Hepatocyte (in vitro differentiated cells): Measurements from ENCODE around the gene CDK13. TPM values are rescaled to one million over a fixed set of nuclear protein-coding genes. Genes with fewer than 3 reads are reported as not detected.
"Not testable (repeated sequence)": the region's sequence is repeated elsewhere in the genome, so short reads cannot be mapped to it uniquely, and the experiment has no call there.

Experiments used
- DNase-seq: peaks from one replicate; pipeline ENCODE4 v3.0.0-alpha.2; 2016; ENCODE audit warnings: low spot score
- H2AFZ ChIP-seq: fragments of 200-600 bp; sonication (generic); 2 replicates; pipeline ENCODE4 v1.6.0; 2016; ENCODE audit warnings: antibody characterized with exemption, mild to moderate bottlenecking
- H3K27ac ChIP-seq: fragments of 200-600 bp; sonication (generic); 2 replicates; pipeline ENCODE4 v1.5.1; 2016; ENCODE audit warnings: mild to moderate bottlenecking
- H3K27me3 ChIP-seq: fragments of 200-600 bp; sonication (generic); 2 replicates; pipeline ENCODE4 v1.6.1; 2016
- H3K36me3 ChIP-seq: fragments of 200-600 bp; sonication (generic); replicated peaks from 2 replicates; pipeline ENCODE4 v1.5.1; 2016; ENCODE audit warnings: low read depth; ENCODE audit not compliant: insufficient read depth
- H3K4me1 ChIP-seq: fragments of 200-600 bp; sonication (generic); 2 replicates; pipeline ENCODE4 v1.5.1; 2016; ENCODE audit warnings: mild to moderate bottlenecking, moderate library complexity; ENCODE audit not compliant: insufficient read depth
- H3K4me2 ChIP-seq: fragments of 200-600 bp; sonication (generic); 2 replicates; pipeline ENCODE4 v1.6.0; 2016
- H3K4me3 ChIP-seq: fragments of 200-600 bp; sonication (generic); 2 replicates; pipeline ENCODE4 v1.5.1; 2016; ENCODE audit warnings: mild to moderate bottlenecking
- H3K79me2 ChIP-seq: fragments of 200-600 bp; sonication (generic); 2 replicates; pipeline ENCODE4 v1.6.0; 2017; ENCODE audit warnings: mild to moderate bottlenecking
- H3K9me2 ChIP-seq: fragments of 200-600 bp; sonication (generic); replicated peaks from 2 replicates; pipeline ENCODE4 v1.6.0; 2017; ENCODE audit warnings: mild to moderate bottlenecking; ENCODE audit not compliant: insufficient read depth
- H3K9me3 ChIP-seq: fragments of 200-600 bp; sonication (generic); 2 replicates; pipeline ENCODE4 v1.5.1; 2016; ENCODE audit warnings: low read depth, mild to moderate bottlenecking
- H4K20me1 ChIP-seq: fragments of 200-600 bp; sonication (generic); 2 replicates; pipeline ENCODE4 v1.6.0; 2016; ENCODE audit warnings: mild to moderate bottlenecking; ENCODE audit not compliant: insufficient read depth, poor library complexity, severe bottlenecking
- CTCF ChIP-seq: fragments of 200-600 bp; sonication (generic); IDR thresholded peaks from 2 replicates; pipeline ENCODE4 v1.5.1; 2016; ENCODE audit warnings: antibody characterized with exemption, mild to moderate bottlenecking; ENCODE audit not compliant: poor library complexity
- EZH2 ChIP-seq: fragments of 200-600 bp; sonication (generic); IDR thresholded peaks from 2 replicates; pipeline ENCODE4 v1.6.1; 2016; ENCODE audit warnings: antibody characterized with exemption, mild to moderate bottlenecking, borderline replicate concordance
- EZH2phosphoT487 ChIP-seq: fragments of 200-600 bp; sonication (generic); IDR thresholded peaks from one replicate; pipeline ENCODE4 v1.6.1; 2018; ENCODE audit warnings: antibody characterized with exemption, mild to moderate bottlenecking, low read depth, moderate library complexity; ENCODE audit not compliant: unreplicated experiment, severe bottlenecking
- WGBS: methylation state at CpG from one replicate; pipeline ENCODE4 v1.1.6; 2016; ENCODE audit warnings: low lambda C conversion rate; ENCODE audit errors: missing lambda C conversion rate; 5-methylcytosine and 5-hydroxymethylcytosine counted together
- polyA plus RNA-seq: library from polyadenylated mRNA; unstranded; fragments of >200 nt; fragmentation: Nextera tagmentation; extraction: Ambion mirVana; gene quantifications from 2 replicates; pipeline ENCODE4 v1.2.1, GENCODE V29; 2016
- total RNA-seq: library from RNA; depleted of rRNA; stranded (reverse); fragments of >200 nt; gene quantifications from 2 replicates; pipeline ENCODE4 v1.2.3, GENCODE V29; 2014

CDK13 gene
- total and polyA plus RNA-seq, 2 experiments from 2014 or later = 36.1 to 76.0 TPM

DNA sequence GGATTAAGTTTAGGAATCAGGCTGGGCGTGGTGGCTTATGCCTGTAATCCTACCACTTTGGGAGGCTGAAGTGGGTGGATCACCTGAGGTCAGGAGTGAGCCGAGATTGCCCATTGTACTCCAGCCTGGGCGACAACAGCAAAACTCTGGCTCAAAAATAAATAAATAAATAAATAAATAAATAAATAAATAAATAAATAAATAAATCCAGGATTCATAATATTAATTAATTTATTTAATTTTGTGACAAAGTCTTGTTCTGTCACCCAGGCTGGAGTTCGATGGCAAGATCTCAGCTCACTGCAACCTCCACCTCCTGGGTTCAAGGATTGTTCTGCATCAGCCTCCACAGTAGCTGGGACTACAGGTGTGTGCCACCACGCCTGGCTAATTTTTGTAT lies 188.9 kb downstream of the CDK13 start:
- TF ChIP-seq CTCF = no peak
- Histone ChIP-seq H3K9me3 (no peaks in the 10 kb centered on the region), H3K79me2 (peaks cover 4% of the 10 kb centered on the region), H3K9me2 (no peaks in the 10 kb centered on the region), H3K27ac (no peak overlapping the region), H3K4me1 (no peaks in the 10 kb centered on the region), H3K4me3 (no peak overlapping the region), H3K27me3 (no peaks in the 10 kb centered on the region), H3K36me3 (no peaks in the 10 kb centered on the region), H2AFZ (no peak overlapping the region), H4K20me1 (no peaks in the 10 kb centered on the region), H3K4me2 (no peak overlapping the region)
- no peak for DNase-seq
- 96% methylated on average over 5 of the region's 5 CpGs for WGBS

- not testable (repeated sequence) for H3K4me3 ChIP-seq
- 97% methylated on average over 13 of the region's 13 CpGs for WGBS
Observed at GRCh38 chr7:40139891-40140290, 189.8 kb downstream of the CDK13 start.

GRCh38 chr7:40141916-40142315 lies 191.9 kb downstream of the CDK13 start:
- H3K27me3 ChIP-seq, H3K9me2 ChIP-seq, H4K20me1 ChIP-seq, H3K4me3 ChIP-seq, H3K79me2 ChIP-seq, H3K27ac ChIP-seq, DNase-seq, H2AFZ ChIP-seq, H3K4me1 ChIP-seq, H3K9me3 ChIP-seq, H3K36me3 ChIP-seq, H3K4me2 ChIP-seq: not testable (repeated sequence)
- WGBS = 95% methylated on average over 5 of the region's 5 CpGs

More at GRCh38 chr7:40139891-40140290, 189.8 kb downstream of the CDK13 start:
- not testable (repeated sequence) for H3K9me2 ChIP-seq, H3K27me3 ChIP-seq, H3K79me2 ChIP-seq, H2AFZ ChIP-seq, H4K20me1 ChIP-seq, H3K4me2 ChIP-seq, H3K27ac ChIP-seq, H3K36me3 ChIP-seq, H3K4me1 ChIP-seq, DNase-seq, H3K9me3 ChIP-seq

GRCh38 chr7:40145596-40146130 lies 195.6 kb downstream of the CDK13 start:
- H2AFZ ChIP-seq = not testable (repeated sequence)

GRCh38 chr7:40147371-40148246 lies 197.6 kb downstream of the CDK13 start:
- Histone ChIP-seq H3K4me1 (no peaks in the 10 kb centered on the region), H3K36me3 (no peaks in the 10 kb centered on the region), H4K20me1 (no peaks in the 10 kb centered on the region), H3K79me2 (no peaks in the 10 kb centered on the region), H3K27me3 (no peaks in the 10 kb centered on the region), H3K27ac (no peak overlapping the region), H3K9me3 (no peaks in the 10 kb centered on the region), H2AFZ (no peak overlapping the region), H3K9me2 (no peaks in the 10 kb centered on the region), H3K4me2 (no peak overlapping the region), H3K4me3 (no peak overlapping the region)
- WGBS = 85% methylated on average over 19 of the region's 19 CpGs
- no peak for DNase-seq
- TF ChIP-seq CTCF (no peak), EZH2 (no peak), EZH2phosphoT487 (no peak)

More at GRCh38 chr7:40145596-40146130, 195.6 kb downstream of the CDK13 start:
- not testable (repeated sequence) for H3K9me3 ChIP-seq, H3K4me3 ChIP-seq, DNase-seq, H3K27me3 ChIP-seq, H3K27ac ChIP-seq, H3K9me2 ChIP-seq, H3K4me1 ChIP-seq, H3K4me2 ChIP-seq, H3K36me3 ChIP-seq, H3K79me2 ChIP-seq, H4K20me1 ChIP-seq
- 83% methylated on average over 3 of the region's 3 CpGs for WGBS

- not testable (repeated sequence) for H4K20me1 ChIP-seq, H3K4me1 ChIP-seq, H3K4me2 ChIP-seq, H3K36me3 ChIP-seq, H3K9me2 ChIP-seq, H2AFZ ChIP-seq, H3K27ac ChIP-seq, H3K4me3 ChIP-seq, H3K9me3 ChIP-seq, H3K27me3 ChIP-seq, H3K79me2 ChIP-seq, DNase-seq
- 96% methylated on average over 7 of the region's 7 CpGs for WGBS
Observed at GRCh38 chr7:40148247-40148580, 198.2 kb downstream of the CDK13 start.
